ENCODE measurements around the gene TUBB4A. TPM values are rescaled to one million over a fixed set of nuclear protein-coding genes. Genes with fewer than 3 reads are reported as not detected.

The TUBB4A gene
- polyA plus RNA-seq, 2 of the 4 experiments (the other 2 are of a cell fraction) = 2.2 to 15.4 TPM

- no peak for FAIRE-seq
- POLR2A ChIA-PET = no interaction called here
Measured at GRCh38 chr19:6465006-6465405, 37.1 kb downstream of the TUBB4A start.

GRCh38 chr19:6464070-6464873 is 37.8 kb downstream of the TUBB4A start, which contains the start of gene CRB3:
CRB3 (plus strand) TSS chr19:6464271; CDS start chr19:6464702, 431 bp downstream.
- Histone ChIP-seq H3K27ac (peak within 1 kb of the TSS; percentile 73 to 82), H3K4me2 (peak within 1 kb of the TSS; percentile 86), H3K4me3 (peak within 1 kb of the TSS; percentile 52), H3K9me3 (no peaks in the 10 kb centered on the region), H3K4me1 (peaks cover 10% of the 10 kb centered on the region)
- ATAC-seq (peak in 1 of 2 experiments; percentile 35; a peak in 4 of 6 replicates), DNase-seq (ENCODE audit: low read depth in 1 of 2, low spot score in 1 of 2) (peak; percentile 21 to 40), FAIRE-seq (no peak)
- 44% methylated on average over 7 of the region's 65 CpGs for WGBS (ENCODE audit: missing lambda C conversion rate)
- ChIA-PET POLR2A (no interaction called here), CTCF (no interaction called here)
- no peak for TF ChIP-seq EP300 (IDR thresholded peaks at IDR 0.05)
- peak; percentile 81 for TF ChIP-seq USF2 (IDR thresholded peaks at IDR 0.05)

More at GRCh38 chr19:6465006-6465405, 37.1 kb downstream of the TUBB4A start:
- WGBS (ENCODE audit: missing lambda C conversion rate) = 58% methylated on average over 8 of the region's 9 CpGs
- peak overlapping the region; percentile 86 for H3K4me2 ChIP-seq
- CTCF ChIA-PET = interaction anchor here (1.0 kb wide), 1 partner anchor 29 kb away, joined by 3 read pairs; no protein-coding TSS in a partner anchor
- peak overlapping the region; percentile 73 to 82; a peak in 4 of 6 replicates for H3K27ac ChIP-seq
- TF ChIP-seq BCL3 (IDR thresholded peaks at IDR 0.05) (no peak), CBX2 (IDR thresholded peaks at IDR 0.05; ENCODE audit: borderline replicate concordance, low read depth) (no peak), EHF (CRISPR knock-in tag; IDR thresholded peaks at IDR 0.05) (no peak), CHD2 (IDR thresholded peaks at IDR 0.05; ENCODE audit: low read length, partially characterized antibody) (no peak), KDM5A (IDR thresholded peaks at IDR 0.05) (no peak), ZC3H11A (IDR thresholded peaks at IDR 0.05) (no peak), ZFP36 (IDR thresholded peaks at IDR 0.05; ENCODE audit: borderline replicate concordance, partially characterized antibody) (no peak), ZNF302 (CRISPR knock-in tag; IDR thresholded peaks at IDR 0.05) (no peak), ESRRA (IDR thresholded peaks at IDR 0.05; ENCODE audit: borderline replicate concordance, low read length) (no peak), CHD4 (IDR thresholded peaks at IDR 0.05; ENCODE audit: borderline replicate concordance) (no peak), MYC (IDR thresholded peaks at IDR 0.05; ENCODE audit: borderline replicate concordance, low read length) (no peak), EP300 (IDR thresholded peaks at IDR 0.05) (no peak), HDAC2 (IDR thresholded peaks at IDR 0.05) (no peak), RAD21 (conservative IDR thresholded peaks at IDR 0.05 in 1 of 2, IDR thresholded peaks at IDR 0.05 in 1 of 2) (no peak), POLR2AphosphoS2 (conservative IDR thresholded peaks at IDR 0.05; ENCODE audit: low read length) (no peak), JUN (IDR thresholded peaks at IDR 0.05) (no peak), TP53 (CRISPR knock-in tag; IDR thresholded peaks at IDR 0.05) (no peak)
- peaks cover 10% of the 10 kb centered on the region for H3K4me1 ChIP-seq
- H3K9me3 ChIP-seq = no peaks in the 10 kb centered on the region
- DNase-seq (ENCODE audit: low read depth in 1 of 2, low spot score in 1 of 2) (no peak), ATAC-seq (no peak)
- H3K4me3 ChIP-seq = peak overlapping the region; percentile 52

GRCh38 chr19:6460099-6460884 is 41.8 kb downstream of the TUBB4A start:
- peak overlapping the region; percentile 83 for H3K4me3 ChIP-seq
- peak; percentile 79 to 91 for ATAC-seq
- whole genome bisulfite sequencing (ENCODE audit: missing lambda C conversion rate) = under 1% methylated on average over 22 of the region's 57 CpGs
- peak; percentile 63 for TF ChIP-seq MAX (IDR thresholded peaks at IDR 0.05)
- 0 out of 2 replicates have a peak, but pooled peaks have one; percentile 16 for TF ChIP-seq E2F6 (IDR thresholded peaks at IDR 0.05; ENCODE audit: borderline replicate concordance, low read depth)
- no peak for TF ChIP-seq JUNB (IDR thresholded peaks at IDR 0.05)
- no peak for TF ChIP-seq POLR2AphosphoS2 (conservative IDR thresholded peaks at IDR 0.05; ENCODE audit: low read length)
- TF ChIP-seq CHD2 (IDR thresholded peaks at IDR 0.05; ENCODE audit: low read length, partially characterized antibody) = no peak
- 0 out of 5 replicates have a peak, but pooled peaks of 1 of the 2 experiments have one; percentile 17 for TF ChIP-seq JUN (IDR thresholded peaks at IDR 0.05)
- TF ChIP-seq CBX2 (IDR thresholded peaks at IDR 0.05; ENCODE audit: borderline replicate concordance, low read depth) = no peak
- TF ChIP-seq ESRRA (IDR thresholded peaks at IDR 0.05; ENCODE audit: borderline replicate concordance, low read length) = no peak
- TF ChIP-seq CHD4 (IDR thresholded peaks at IDR 0.05; ENCODE audit: borderline replicate concordance) = no peak
- TF ChIP-seq MYC (IDR thresholded peaks at IDR 0.05; ENCODE audit: borderline replicate concordance, low read length) = no peak
- TF ChIP-seq FOSL2 (IDR thresholded peaks at IDR 0.05) = no peak
- no peak for TF ChIP-seq FOSL2 (CRISPR knock-in tag; IDR thresholded peaks at IDR 0.05)
- no peak for TF ChIP-seq CEBPB (IDR thresholded peaks at IDR 0.05)
- no peak for TF ChIP-seq ZSCAN20 (CRISPR knock-in tag; IDR thresholded peaks at IDR 0.05)
- peak overlapping the region; percentile 87 for H3K4me2 ChIP-seq
- no peak for FAIRE-seq
- H3K4me1 ChIP-seq = peaks cover 15% of the 10 kb centered on the region
- H3K27ac ChIP-seq = peak overlapping the region; percentile 79 to 91
- CTCF ChIA-PET = interaction anchor here (1.1 kb wide), 1 partner anchor 62 kb away, joined by 4 read pairs; no protein-coding TSS in a partner anchor
- H3K9me3 ChIP-seq = no peaks in the 10 kb centered on the region
- POLR2A ChIA-PET = no interaction called here
- peak; percentile 79 to 97 for DNase-seq (ENCODE audit: low read depth in 1 of 2, low spot score in 1 of 2)

Data from A549 (cell line).